K562 (cell line): ENCODE results near the gene RCC1.

ENCODE experiments used
- CBFB ChIP-seq: sonication (generic); formaldehyde crosslinking; IDR thresholded peaks from 2 replicates; pipeline ENCODE4 v1.4.0; 2020; ENCODE audit warnings: mild to moderate bottlenecking, missing genetic modification reagents
- CTCF ChIP-seq, 3 experiments: IDR thresholded peaks in 2 of 3; conservative IDR thresholded peaks in 1 of 3; 2 replicates each; pipeline ENCODE4 v1.5.1; 2011 to 2012; ENCODE audit warnings: low read length in 3 of 3, mild to moderate bottlenecking in 3 of 3, control low read depth in 2 of 3, improper control_type of control experiment in 1 of 3, inconsistent platforms in 1 of 3, low read depth in 1 of 3, mixed read lengths in 1 of 3, moderate library complexity in 1 of 3; ENCODE audit not compliant: insufficient read depth in 2 of 3
- EZH2 ChIP-seq: IDR thresholded peaks from 2 replicates; pipeline ENCODE4 v1.6.1; 2012; ENCODE audit warnings: low read depth, mild to moderate bottlenecking, inconsistent platforms, low read length, borderline replicate concordance
- GABPA ChIP-seq: fragments of 200-800 bp; sonication (Bioruptor generic); conservative IDR thresholded peaks from 2 replicates; pipeline ENCODE4 v1.6.1; 2016; ENCODE audit warnings: low read depth, missing genetic modification characterization, missing compliant biosample characterization
- KAT2B ChIP-seq: IDR thresholded peaks from one replicate; pipeline ENCODE4 v1.6.1; 2012; ENCODE audit warnings: low read depth, mild to moderate bottlenecking, control low read depth, inconsistent platforms, low read length, moderate library complexity
- REST ChIP-seq, 2 experiments: fragments of 450-650 bp; formaldehyde crosslinking in 1 of 2; IDR thresholded peaks; 2 replicates each; pipeline versions ENCODE4 v1.4.0 to v1.6.1; 2014 to 2020; ENCODE audit warnings: mild to moderate bottlenecking in 2 of 2, borderline replicate concordance in 1 of 2, low read depth in 1 of 2
- SIN3A ChIP-seq, 2 experiments: fragments of 150-350 bp in 1 of 2; IDR thresholded peaks; 2 replicates each; pipeline ENCODE4 v1.6.1; 2011 to 2016; ENCODE audit warnings: borderline replicate concordance in 2 of 2, low read depth in 2 of 2, low read length in 2 of 2, mild to moderate bottlenecking in 2 of 2, moderate library complexity in 2 of 2; ENCODE audit not compliant: control insufficient read depth in 1 of 2
- SPI1 ChIP-seq: IDR thresholded peaks from 2 replicates; pipeline ENCODE4 v1.6.1; 2011; ENCODE audit warnings: low read depth, low read length, control low read depth, borderline replicate concordance
- USF2 ChIP-seq: sonication (generic); formaldehyde crosslinking; IDR thresholded peaks from 2 replicates; pipeline ENCODE4 v1.5.0; 2020; ENCODE audit warnings: missing genetic modification reagents
- ZBTB8A ChIP-seq: fragments of 450-650 bp; IDR thresholded peaks from 2 replicates; pipeline ENCODE4 v1.6.1; 2018; ENCODE audit warnings: mild to moderate bottlenecking, moderate library complexity; ENCODE audit not compliant: partially characterized antibody
- ZNF324 ChIP-seq: fragments of 250-450 bp; sonication (Bioruptor Pico); IDR thresholded peaks from 2 replicates; pipeline ENCODE4 v1.4.0; 2020; ENCODE audit warnings: mild to moderate bottlenecking

GRCh38 chr1:28505406-28506187, at the start of gene RCC1:
- TF ChIP-seq ZNF324 (CRISPR knock-in tag) (0 out of 2 replicates have a peak, but pooled peaks have one; percentile 45), REST (IDR thresholded peaks at IDR 0.05; ENCODE audit: borderline replicate concordance) (no peak), REST (CRISPR knock-in tag; IDR thresholded peaks at IDR 0.05; ENCODE audit: low read depth) (0 out of 2 replicates have a peak, but pooled peaks have one; percentile 26), SPI1 (no peak; the same call in 1 of the 2 replicates), EZH2 (no peak), GABPA (peak; percentile 84), KAT2B (no peak), CTCF (IDR thresholded peaks at IDR 0.05 in 2 of 3, conservative IDR thresholded peaks at IDR 0.05 in 1 of 3; ENCODE audit: insufficient read depth in 2 of 3, low read depth in 1 of 3, low read length in 3 of 3) (no peak), USF2 (no peak), SIN3A (IDR thresholded peaks at IDR 0.05; ENCODE audit: borderline replicate concordance in 2 of 2, control insufficient read depth in 1 of 2, low read depth in 2 of 2, low read length in 2 of 2) (0 out of 4 replicates have a peak, but pooled peaks of 1 of the 2 experiments have one; percentile 25), ZBTB8A (no peak), CBFB (CRISPR knock-in tag) (0 out of 2 replicates have a peak, but pooled peaks have one; percentile 34)
